Posterior vena cava (tissue), 2 donors: Measurements from ENCODE around the gene AOPEP. TPM values are rescaled to one million over a fixed set of nuclear protein-coding genes. Genes with fewer than 3 reads are reported as not detected.
A peak's percentile ranks its signal among the peaks of the same experiment; 100 is the strongest.

Source experiments
- DNase-seq: peaks from one replicate; pipeline ENCODE4 v3.0.0-alpha.2; 2020; ENCODE audit warnings: low spot score
- intact Hi-C, 2 donors: fragments of 100-400 bp; cut with DNase I; formaldehyde crosslinking; loops; one replicate each; pipeline versions ENCODE4 v1.14.1 to v1.14.2; 2022 to 2023
- total RNA-seq, 2 donors: library from RNA; stranded (reverse); fragmentation: NEBNext Ultra II Directional; extraction: Animal tissue kit (Norgen Biotek cat#: 25700); gene quantifications; one replicate each; pipeline ENCODE4 v1.2.1, GENCODE V29; 2021
- donor health status: DM: yes; HTN: yes; CAD: no.
- donor health status: DM: yes; HTN: yes; CAD: no.

AOPEP gene
- total RNA-seq, 2 donors from 2014 or later: 124 to 138 TPM

GRCh38 chr9:95022657-95023056 is 296.2 kb downstream of the AOPEP start:
- no peak for DNase-seq

GRCh38 chr9:95023217-95024003 is 296.9 kb downstream of the AOPEP start:
- intact Hi-C loops: no loop called here

More at GRCh38 chr9:95022657-95023056, 296.2 kb downstream of the AOPEP start:
- intact Hi-C loops: no loop called here

GRCh38 chr9:95024097-95024671 is 297.7 kb downstream of the AOPEP start:
- intact Hi-C loops: no loop called here
- no peak for DNase-seq

More at GRCh38 chr9:95023217-95024003, 296.9 kb downstream of the AOPEP start:
- no peak for DNase-seq

- DNase-seq: peak; percentile 88
- intact Hi-C loops: no loop called here
Observed at GRCh38 chr9:95025213-95026147, 299.0 kb downstream of the AOPEP start.

- DNase-seq: no peak
- intact Hi-C loops: no loop called here
Observed at GRCh38 chr9:95026148-95026524, 299.6 kb downstream of the AOPEP start.

GRCh38 chr9:95027914-95028852 is 301.7 kb downstream of the AOPEP start:
- DNase-seq: no peak
- intact Hi-C loops: no loop called here

- DNase-seq: no peak
- intact Hi-C loops: no loop called here
Observed at GRCh38 chr9:95028853-95029219, 302.3 kb downstream of the AOPEP start.

- intact Hi-C loops: no loop called here
- DNase-seq: no peak
Observed at GRCh38 chr9:95029288-95029687, 302.8 kb downstream of the AOPEP start.

- intact Hi-C loops: no loop called here
- no peak for DNase-seq
Observed at GRCh38 chr9:95029720-95030119, 303.2 kb downstream of the AOPEP start.

GRCh38 chr9:95030344-95030743 is 303.8 kb downstream of the AOPEP start:
- intact Hi-C loops: no loop called here
- no peak for DNase-seq

GRCh38 chr9:95030920-95031642 is 304.6 kb downstream of the AOPEP start:
- no peak for DNase-seq
- intact Hi-C loops: no loop called here

GRCh38 chr9:95031711-95032461 is 305.4 kb downstream of the AOPEP start:
- DNase-seq: no peak
- intact Hi-C loops: no loop called here

GRCh38 chr9:95032580-95033341 is 306.3 kb downstream of the AOPEP start:
- intact Hi-C loops: no loop called here
- DNase-seq: no peak

- intact Hi-C loops: no loop called here
- DNase-seq: no peak
Observed at GRCh38 chr9:95035846-95036245, 309.3 kb downstream of the AOPEP start.

GRCh38 chr9:95036676-95037075 is 310.2 kb downstream of the AOPEP start:
- intact Hi-C loops: no loop called here
- no peak for DNase-seq

GRCh38 chr9:95037789-95038521 is 311.5 kb downstream of the AOPEP start:
- no peak for DNase-seq
- intact Hi-C loops: no loop called here
